DMS79 treated with DMSO at 0.1 percent for 48 hours (cell line): Measurements from ENCODE around the gene AP1S3.
A peak's percentile ranks its signal among the peaks of the same experiment; 100 is the strongest.

Experiments used
- DNase-seq: peaks from one replicate; lab custom pipeline; 2025; lab: John Stamatoyannopoulos, UW

AP1S3 gene

GRCh38 chr2:223760838-223761502, 76.4 kb downstream of the AP1S3 start:
- no peak for DNase-seq

- DNase-seq, result no peak
Measured at GRCh38 chr2:223759569-223760430, 77.6 kb downstream of the AP1S3 start.

DNA sequence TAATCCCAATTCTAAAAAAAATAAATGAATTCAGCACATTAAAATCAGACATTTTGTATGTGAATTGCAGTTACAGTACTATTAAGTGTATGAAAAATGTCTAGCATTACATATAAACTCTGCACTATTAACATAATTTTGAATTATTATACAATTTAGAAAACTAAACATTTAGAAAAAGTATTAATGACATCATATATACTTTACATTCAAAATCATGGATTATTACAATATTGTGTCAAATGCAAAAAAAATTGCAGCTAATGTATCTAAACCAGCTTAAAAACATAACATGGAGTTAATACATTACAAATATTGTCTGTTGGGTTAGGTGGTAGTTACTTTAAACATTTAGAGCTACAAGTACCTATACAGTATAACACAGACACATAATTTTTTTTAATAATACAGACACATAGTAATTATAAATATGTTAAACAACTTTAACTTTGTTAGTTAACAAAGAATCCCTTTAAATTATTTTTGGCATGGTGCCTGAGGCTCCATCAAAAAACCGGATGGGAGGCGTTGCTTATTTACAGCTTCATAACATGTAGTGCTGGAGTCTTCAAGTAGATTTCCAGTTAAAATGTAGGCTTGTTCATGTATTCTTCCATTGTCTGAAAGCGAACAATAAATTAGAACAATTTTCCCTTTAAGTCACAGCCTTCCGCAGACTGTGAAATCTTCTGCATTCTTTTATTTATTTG, 79.1 kb downstream of the AP1S3 start:
- DNase-seq, result no peak

DNA sequence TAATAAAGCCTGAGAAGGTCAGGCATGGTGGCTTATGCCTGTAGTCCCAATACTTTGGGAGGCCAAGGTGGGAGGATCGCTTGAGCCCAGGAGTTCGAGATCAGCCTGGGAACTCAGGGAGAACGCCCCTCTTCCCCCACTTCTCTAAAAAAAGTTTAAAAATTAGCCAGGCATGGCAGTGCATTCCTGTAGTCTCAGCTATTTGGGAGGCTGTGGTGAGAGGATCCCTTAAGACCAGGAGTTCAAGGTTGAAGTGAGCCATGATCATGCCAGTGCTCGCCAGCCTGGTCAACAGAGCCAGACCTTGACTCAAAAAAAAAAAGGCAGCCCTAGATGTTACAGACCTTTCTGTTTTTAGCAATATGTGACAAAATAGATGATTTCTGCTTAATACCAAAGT, 83.4 kb downstream of the AP1S3 start:
- no peak for DNase-seq

- DNase-seq, result no peak
Measured at GRCh38 chr2:223751012-223751411, 86.4 kb downstream of the AP1S3 start.

- DNase-seq, result no peak
Measured at GRCh38 chr2:223747392-223748042, 89.9 kb downstream of the AP1S3 start.

- no peak for DNase-seq
Measured at GRCh38 chr2:223746611-223747010, 90.8 kb downstream of the AP1S3 start.

- no peak for DNase-seq
Measured at GRCh38 chr2:223744580-223744979, 92.8 kb downstream of the AP1S3 start.

DNA sequence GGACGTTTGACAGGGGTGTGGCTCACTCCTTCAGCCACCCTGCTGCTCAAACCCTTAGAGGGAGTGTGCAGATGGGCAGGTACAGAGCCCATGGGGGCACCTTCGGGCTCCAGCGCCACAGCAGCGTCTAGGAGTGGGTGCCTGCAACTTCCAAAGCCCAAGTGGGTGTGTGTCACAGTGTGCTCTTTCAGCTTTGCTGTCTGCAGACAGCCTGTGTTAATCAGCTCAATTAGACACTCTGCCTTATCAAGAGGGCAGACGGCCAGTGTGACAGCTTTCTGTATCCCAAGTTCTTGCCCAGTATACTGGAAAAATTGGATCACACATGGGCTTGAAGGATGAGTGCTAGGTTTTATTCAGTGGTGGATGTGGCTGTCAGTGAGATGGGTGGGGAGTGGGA, 96.7 kb downstream of the AP1S3 start:
- DNase-seq, result no peak

DNA sequence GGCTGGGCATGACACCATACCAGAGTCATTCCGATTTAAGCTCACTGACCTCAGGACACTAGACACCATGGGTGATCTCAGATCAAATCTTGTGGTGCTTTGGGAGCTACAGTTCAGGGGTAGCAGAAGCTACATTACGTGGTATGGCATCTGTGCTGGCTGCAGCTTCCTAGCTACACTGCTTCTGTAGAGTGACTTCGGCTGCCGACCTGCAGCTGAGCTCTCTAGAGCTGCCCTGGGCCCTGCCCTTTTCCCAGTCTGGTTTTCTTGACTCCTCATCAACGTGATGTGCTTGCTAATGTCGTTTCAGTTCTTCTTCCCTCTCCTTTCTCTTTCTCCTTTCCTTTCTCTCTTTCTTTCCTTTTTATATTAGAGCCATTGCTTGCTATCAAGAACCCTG, 100.2 kb downstream of the AP1S3 start:
- no peak for DNase-seq

GRCh38 chr2:223736488-223736887, 100.9 kb downstream of the AP1S3 start:
- DNase-seq, result no peak

DNA sequence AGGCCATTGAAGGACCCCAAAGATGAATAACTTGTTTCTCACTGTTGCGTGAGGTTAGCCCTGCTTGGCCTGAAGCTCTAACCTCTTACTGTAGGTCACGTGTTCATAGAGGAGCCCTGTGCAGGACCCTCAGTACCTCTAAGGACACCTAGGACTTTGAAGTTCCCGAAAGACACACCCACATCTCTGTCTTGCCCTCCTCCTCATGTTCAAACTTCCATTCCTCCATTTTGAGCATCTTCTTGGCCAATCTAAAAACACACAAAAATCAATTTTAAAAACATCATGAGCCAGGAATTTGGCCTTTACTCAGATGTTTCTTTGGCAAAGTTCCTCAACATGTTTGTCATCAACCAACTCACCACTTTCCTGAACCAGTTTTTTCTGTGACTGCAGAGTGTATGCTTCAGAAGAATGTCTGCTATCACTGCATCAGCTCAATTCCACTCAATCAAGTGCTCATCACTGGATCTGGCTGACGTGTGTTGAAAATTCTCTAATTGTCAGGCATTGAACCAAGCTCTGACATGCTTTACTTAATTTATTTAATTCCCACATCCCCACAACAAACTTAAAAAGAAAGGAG, 101.6 kb downstream of the AP1S3 start:
- DNase-seq, result no peak

DNA sequence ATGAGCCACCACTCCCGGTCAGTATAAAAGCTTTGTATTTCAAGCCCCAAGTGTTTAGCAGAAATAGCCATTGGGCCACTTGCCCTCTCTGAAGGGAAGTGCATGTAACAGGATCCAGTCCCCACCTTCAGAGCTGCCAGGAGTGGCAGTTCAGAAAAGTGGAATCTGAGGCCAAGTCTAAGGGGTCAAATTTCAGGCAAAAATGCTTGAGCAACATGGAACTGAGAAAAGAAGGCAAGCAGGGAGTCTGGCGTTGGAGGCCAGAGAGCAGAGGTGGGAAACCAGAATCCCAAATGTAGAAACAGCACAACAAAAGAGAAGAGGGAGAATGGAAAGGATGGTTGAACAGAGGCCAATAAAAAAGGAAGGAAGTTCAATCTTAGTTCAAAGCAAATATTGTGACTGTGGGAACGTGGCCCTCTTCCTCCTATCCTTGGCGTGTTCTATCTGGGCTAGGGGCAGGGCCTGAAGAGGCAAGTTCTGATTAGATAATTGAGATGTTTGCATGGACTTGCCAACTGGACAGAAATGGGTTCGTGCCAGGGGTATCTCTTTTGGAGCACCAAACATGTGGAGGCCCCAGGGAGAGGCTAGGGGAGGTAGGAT, 102.2 kb downstream of the AP1S3 start:
- DNase-seq, result no peak

DNA sequence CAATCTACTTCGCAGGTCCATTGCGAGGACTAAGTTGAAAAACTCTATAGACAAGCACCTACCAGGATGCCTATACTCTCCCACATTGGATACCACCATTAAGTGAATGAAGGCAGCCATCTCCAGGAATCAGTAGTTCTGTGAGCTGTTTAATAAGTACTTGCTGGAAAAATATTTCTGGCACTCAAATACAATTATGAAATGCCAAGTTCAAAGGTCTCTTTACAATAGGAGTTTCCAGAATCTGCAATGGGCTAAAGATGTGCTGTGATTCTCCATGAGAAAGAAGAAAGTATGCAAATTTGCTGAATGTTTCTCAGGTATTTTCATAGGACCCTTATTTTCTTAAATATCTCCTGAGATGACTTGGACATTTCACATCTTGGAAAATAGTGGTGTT, 103.0 kb downstream of the AP1S3 start:
- no peak for DNase-seq

- no peak for DNase-seq
Measured at GRCh38 chr2:223732346-223732745, 105.0 kb downstream of the AP1S3 start.

DNA sequence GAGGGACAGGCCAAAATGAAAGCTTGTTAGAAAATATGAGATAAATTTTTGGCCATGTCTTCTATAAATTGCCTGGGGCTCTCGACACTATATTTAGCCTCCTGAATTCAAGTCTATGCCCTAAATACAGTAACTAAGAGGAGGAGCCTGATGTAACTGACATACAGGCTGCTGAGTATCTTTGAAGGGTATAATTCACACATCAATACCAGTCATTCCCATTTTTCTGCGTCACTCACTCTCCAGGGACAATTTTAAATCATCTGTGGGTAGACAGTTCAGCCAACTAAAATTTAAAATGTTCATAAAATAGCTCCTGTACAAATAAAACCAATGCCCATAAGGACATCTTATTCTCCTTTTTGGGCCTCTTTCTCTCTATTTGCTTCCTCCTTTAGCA, 105.9 kb downstream of the AP1S3 start:
- DNase-seq, result no peak

GRCh38 chr2:223729781-223730180, 107.6 kb downstream of the AP1S3 start:
- DNase-seq, result no peak

DNA sequence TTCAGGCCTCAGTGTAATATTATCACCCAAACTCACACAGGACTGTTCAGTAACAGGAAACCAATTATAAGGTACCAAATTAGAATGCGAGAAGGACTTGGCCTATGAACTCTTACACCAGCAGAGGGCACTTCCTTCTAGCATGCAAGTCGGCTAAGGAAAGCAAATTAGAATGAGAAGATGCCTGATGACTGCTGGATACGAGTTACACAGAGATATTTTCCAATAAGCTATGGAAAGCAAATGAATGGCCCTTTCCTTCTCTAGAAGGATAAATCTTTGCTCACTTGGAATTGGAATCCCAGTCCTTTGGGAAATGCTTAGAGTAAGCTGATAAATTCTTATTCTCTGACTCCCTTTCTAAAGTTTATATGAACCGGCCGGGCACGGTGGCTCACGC, 109.8 kb downstream of the AP1S3 start:
- peak; percentile 9 for DNase-seq

- DNase-seq, result no peak
Measured at GRCh38 chr2:223725986-223726970, 111.1 kb downstream of the AP1S3 start.

- DNase-seq, result no peak
Measured at GRCh38 chr2:223725494-223725893, 111.9 kb downstream of the AP1S3 start.
